GM13976 (cell line): ENCODE data around the gene LMNTD2.

Source experiments
- DNase-seq: peaks from one replicate; pipeline ENCODE4 v3.0.0; 2012; ENCODE audit warnings: low spot score
- CTCF ChIP-seq: IDR thresholded peaks from 2 replicates; pipeline ENCODE4 v1.5.1; 2012; ENCODE audit warnings: borderline replicate concordance, mild to moderate bottlenecking; ENCODE audit not compliant: insufficient read depth; ENCODE audit errors: extremely low read depth, missing control alignments, control extremely low read depth
- in situ Hi-C: fragments of 300-500 bp; cut with MboI; formaldehyde crosslinking; loops from one replicate; pipeline ENCODE4 v1.12.0; 2022; ENCODE audit warnings: low sequenced_read_pairs, mixed read lengths, inconsistent platforms; ENCODE audit not compliant: unreplicated experiment

The LMNTD2 gene

GRCh38 chr11:605286-606129, 45.0 kb upstream of the LMNTD2 start:
- in situ Hi-C loops = no loop called here
- TF ChIP-seq CTCF = no peak
- DNase-seq = no peak

- in situ Hi-C loops = no loop called here
- TF ChIP-seq CTCF = no peak
- no peak for DNase-seq
These were observed 42.6 kb upstream of the LMNTD2 start for GRCh38 chr11:603154-603553.

DNA sequence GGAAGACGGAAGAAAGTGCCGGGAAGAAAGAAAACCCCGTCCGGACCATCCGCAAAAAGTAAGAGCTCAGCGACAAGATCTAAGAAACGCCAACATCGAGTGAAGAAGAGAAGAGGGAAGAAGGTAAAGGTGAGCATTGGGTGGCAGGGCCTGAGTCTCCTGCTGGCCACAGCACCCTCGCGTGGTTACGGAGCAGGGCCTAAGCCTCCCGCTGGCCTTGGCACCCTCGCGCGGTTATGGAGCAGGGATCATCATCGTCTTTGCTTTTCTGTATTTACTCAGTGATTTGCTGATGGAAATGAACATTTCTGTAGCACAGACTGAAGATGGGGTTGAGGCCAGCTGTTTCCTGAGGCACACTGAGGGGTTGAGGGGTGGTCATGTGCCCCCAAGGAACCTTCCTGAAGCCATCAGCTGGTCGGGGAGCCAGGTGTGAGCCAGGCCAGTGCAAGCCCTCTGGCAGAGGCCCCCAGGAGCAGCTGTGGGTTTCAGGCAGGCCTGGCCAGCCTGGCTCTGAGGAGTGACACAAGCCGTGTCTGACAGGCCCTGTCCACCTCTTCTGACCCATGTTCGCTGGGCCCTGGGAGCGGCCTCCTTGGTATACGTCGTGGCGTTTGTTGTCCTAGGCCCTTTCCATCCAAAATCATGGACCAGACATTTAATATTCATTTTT, 41.2 kb upstream of the LMNTD2 start:
- no peak for TF ChIP-seq CTCF
- no peak for DNase-seq
- in situ Hi-C loops = no loop called here

- no peak for TF ChIP-seq CTCF
- in situ Hi-C loops = no loop called here
- no peak for DNase-seq
These were observed 37.6 kb upstream of the LMNTD2 start for GRCh38 chr11:598005-598680.

DNA sequence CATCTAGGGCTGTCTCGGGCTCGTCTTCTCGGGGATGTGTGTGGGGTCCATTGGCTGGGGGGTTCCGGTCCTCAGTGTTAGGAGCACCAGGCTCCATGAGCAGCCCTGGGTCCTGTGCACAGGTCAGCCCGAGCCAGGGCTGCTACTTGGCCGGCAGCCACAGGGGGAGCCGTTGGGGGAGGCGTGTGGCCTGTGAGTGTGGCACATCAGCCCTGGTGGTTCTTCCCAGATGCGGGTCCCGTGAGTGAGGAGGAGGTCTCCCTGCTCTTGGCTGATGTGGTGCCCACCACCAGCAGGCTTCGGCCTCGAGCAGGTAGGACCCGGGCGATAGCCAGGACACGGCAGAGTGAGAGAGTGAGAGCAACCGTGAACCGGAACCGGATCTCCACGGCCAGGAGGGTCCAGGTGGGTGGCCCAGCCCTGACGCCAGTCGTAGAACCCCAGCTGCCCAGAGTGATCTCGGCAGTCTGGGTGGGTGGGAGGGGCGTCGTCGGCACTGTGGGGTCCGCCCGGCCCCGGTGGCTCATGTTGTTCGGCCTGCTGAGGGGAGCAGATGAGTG, 36.7 kb upstream of the LMNTD2 start:
- DNase-seq = no peak
- in situ Hi-C loops = no loop called here
- TF ChIP-seq CTCF = no peak

DNA sequence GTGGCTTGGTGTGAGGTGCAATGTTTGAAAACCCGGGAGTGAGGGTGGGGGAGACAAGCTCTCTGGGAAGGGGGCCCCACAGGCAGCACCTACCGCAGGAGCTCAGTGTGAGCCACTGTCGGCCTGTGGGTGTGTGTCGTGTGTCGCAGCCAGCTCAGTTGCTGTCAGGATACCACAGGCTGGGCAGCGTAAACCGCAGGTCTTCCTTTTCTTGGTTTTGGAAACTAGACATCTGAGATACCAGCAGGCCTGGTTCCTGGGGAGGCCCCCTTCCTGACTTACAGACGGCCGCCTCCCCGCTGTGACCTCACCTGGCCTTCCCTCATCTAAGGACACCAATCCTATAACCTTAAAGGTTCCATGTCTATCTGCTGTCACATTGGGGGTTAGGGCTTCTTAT, 35.8 kb upstream of the LMNTD2 start:
- TF ChIP-seq CTCF = no peak
- in situ Hi-C loops = no loop called here
- no peak for DNase-seq
